GM21381 (cell line): ENCODE results near the gene CLMP.

Experiments used
- ATAC-seq: cut with Tn5 transposase; IDR thresholded peaks from one replicate; pipeline ENCODE4 v1.9.1; 2021; ENCODE audit warnings: mild to moderate bottlenecking, moderate library complexity; ENCODE audit not compliant: unreplicated experiment

The CLMP gene

DNA sequence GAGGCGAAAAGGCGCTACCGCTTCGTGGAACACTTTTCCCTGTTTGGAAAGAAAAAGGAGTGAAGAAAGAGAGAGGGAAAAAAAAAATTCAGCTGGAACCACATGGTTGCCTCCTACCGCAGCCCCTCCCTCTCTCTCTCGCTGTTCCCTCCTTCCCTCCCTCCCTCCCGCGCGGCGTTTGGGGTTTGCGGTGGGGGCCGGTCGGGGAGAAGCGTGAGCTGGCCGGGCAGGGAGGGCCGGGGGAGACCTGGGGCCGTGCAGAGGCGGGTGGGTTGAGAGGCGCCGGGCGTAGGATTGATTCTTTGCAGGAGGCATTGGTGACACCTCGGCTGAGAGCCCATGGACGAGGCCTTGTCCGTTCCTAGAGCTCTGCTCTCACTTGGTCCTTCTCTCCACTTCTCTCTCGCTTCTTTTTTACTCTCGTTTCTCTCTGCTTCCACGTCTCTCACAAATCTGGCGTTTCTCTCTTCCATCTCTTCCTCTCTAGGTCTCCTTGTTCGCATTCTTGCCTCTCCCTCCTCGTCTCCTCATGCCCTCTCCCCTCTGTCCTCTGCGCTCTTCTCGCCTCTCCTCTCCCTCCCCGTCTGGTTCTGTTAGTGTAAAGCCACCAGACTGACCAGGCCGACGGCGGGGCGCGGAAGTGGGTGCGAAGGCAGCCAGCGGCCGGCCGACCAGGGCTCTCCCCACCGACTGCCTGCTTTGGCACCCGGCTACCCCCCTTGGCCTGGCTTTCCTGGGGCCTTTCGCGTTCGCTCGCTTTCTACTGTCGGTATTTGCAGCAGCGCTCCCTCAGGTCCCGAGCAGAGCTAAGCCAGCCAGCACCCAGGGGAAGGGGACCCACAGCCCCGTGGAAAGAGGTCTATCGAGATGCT, at the start of gene CLMP:
TSS of gene CLMP (minus strand) at position 61 of the 872 bp plus-strand sequence. CDS start 308 bp downstream, outside the sequence.
- no peak for ATAC-seq

DNA sequence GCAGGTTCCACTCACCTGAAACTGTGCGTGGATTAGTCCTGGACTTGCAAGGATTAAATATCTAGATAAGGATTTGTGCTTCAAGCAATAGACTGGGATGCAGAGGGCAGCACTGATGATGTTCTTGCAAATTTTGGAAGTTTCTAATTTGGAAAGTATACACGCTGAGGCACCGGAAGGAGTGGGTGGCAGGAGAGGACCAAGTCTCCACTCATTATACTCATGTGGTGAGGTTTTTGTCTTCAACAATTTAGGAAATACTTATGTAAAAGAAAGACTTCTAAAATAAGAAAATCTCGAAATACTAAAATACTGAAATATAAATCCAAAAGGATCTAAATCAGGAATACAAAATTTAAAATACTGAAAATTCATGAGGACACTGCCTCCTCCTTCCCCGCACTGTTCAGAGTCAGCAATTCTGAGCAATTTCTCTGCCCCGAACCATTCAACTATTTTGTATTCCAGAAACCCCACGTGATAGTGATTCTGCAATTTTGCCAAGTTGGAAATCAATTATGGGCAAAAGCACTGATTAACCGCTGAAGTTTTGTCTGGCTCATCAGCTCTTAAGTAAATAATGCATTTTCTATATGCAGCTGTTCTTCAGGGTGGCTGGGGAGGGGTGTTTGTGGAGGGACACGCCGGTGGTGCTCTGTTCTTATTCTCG, 47.0 kb upstream of the CLMP start:
- ATAC-seq = no peak

DNA sequence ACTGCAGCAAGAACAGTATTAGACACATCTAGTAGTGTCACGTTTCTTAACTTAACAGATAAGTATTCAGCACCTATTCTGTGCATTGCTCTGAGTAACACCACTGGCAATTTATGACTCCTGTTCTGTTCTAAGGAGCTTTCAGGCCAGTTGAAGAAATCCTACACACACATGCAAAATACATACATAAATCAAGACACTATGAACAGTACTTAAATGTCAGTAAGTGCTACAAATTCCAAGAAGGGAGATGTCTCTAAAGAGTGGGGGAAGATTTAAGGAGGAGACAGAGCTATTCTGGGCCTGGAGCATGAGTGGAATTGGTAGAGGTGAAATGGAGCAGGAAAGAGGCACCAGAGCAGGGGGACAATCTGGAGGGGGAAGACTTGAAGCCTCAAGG, 46.2 kb upstream of the CLMP start:
- no peak for ATAC-seq

- no peak for ATAC-seq
These were observed 44.4 kb upstream of the CLMP start for GRCh38 chr11:123239191-123240150.

- ATAC-seq = no peak
These were observed 43.2 kb upstream of the CLMP start for GRCh38 chr11:123238297-123238696.

DNA sequence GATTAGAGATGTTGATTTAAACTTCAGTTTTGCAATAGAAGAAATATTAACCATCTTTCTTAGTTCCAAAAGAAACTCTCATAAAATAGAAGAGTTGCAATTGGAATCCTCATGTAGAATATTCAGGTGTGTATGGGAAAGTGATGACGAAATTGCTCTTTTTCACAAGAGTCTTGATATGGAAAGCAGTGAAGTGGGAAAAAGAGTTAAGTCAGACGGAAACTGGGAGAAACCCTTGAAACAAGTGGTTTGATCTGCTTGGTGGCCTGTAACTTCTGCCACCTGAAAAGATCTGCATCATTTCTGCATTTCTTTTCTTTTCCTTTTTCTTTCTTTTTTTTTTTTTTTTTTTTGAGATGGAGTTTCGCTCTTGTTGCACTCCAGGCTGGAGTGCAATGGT, 41.8 kb upstream of the CLMP start:
- no peak for ATAC-seq

GRCh38 chr11:123235656-123236261, 40.7 kb upstream of the CLMP start:
- ATAC-seq = no peak

- ATAC-seq = no peak
These were observed 40.1 kb upstream of the CLMP start for GRCh38 chr11:123235117-123235655.

DNA sequence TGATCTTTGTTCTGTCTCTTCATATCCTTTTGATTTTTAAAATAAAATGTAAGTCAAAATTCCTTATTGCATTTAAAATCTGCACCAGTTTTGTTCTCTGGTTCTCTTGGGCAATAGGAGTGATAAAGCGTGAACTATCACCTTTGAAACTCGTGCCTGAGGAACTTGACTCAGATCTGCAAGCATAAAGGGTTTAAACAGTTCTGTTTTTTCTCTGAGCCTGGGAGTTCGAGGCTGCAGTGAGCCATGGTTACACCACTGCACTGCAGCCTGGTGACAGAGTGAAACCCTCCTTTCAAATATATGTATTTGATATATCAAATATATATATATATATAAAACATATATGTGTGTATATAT, 38.9 kb upstream of the CLMP start:
- ATAC-seq = no peak

- peak; percentile 97 for ATAC-seq
These were observed 38.4 kb upstream of the CLMP start for GRCh38 chr11:123233280-123233974.

DNA sequence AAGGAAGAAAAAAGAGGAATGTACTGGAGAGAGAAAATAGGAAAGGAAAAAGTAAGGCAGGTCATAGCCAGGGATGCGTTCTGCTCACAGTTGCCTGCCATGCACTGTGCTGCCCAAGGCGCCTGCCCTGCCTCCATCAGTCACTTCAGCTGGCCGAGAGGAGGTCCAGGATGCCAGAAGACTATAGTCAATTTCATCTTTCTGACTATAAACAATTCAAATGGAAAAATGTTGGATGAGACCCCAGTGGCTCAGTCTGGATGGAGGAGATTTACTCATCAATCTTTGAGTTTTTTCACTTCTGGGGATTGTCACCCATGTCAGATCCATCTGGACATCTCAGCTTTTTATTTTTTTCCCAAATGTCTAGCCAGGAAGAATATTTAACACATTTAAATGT, 36.7 kb upstream of the CLMP start:
- no peak for ATAC-seq

DNA sequence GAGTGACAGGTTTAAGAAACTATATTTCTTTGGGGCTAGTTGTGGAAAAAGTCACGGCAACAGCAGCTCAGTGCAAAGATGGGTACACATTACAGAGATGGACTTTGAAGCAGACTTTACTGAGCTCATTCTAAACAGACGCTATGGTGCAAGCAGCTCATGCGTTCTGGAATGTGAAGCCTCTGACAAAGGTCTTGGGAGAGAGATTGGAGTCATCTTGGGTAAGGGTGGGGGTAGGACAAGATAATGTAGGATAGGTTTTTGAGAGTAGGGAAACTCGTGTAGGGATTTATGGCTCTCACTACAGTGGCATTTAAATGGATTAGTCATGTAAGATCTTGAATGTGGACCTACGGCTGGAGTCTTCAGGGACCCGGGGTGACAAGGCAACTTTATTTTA, 36.2 kb upstream of the CLMP start:
- ATAC-seq = no peak

GRCh38 chr11:123230346-123230745, 35.3 kb upstream of the CLMP start:
- ATAC-seq = no peak

DNA sequence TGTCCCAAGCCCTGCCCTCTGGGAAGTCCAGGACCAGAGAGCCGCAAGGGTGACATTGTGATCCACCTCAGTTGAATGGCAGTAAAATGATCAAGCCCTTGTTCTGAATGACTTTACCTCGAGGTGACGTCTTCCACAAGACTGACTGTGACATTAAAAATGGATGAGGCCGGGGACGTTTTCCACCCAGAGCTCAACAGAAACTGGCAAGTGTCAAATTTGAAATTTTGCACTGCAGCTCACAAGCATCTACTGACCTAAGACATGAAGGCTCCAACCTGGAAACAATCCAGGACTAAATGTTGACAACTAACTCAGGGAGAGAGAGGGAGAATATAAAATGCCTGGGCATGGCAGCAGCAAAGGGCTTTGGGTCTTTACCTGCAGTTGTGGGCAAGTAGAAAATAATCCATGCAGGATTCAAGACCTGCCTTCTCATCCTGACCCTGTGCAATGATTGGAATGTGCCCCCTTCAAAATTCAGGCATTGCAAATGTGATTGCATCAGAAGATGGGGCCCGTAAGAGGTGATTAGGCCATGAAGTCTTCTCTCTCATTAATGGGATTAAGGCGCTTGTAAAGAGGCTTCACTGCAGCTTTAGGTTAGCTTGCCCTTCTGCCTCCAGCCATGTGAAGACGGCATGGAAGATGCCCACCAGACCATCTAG, 33.6 kb upstream of the CLMP start:
- no peak for ATAC-seq

DNA sequence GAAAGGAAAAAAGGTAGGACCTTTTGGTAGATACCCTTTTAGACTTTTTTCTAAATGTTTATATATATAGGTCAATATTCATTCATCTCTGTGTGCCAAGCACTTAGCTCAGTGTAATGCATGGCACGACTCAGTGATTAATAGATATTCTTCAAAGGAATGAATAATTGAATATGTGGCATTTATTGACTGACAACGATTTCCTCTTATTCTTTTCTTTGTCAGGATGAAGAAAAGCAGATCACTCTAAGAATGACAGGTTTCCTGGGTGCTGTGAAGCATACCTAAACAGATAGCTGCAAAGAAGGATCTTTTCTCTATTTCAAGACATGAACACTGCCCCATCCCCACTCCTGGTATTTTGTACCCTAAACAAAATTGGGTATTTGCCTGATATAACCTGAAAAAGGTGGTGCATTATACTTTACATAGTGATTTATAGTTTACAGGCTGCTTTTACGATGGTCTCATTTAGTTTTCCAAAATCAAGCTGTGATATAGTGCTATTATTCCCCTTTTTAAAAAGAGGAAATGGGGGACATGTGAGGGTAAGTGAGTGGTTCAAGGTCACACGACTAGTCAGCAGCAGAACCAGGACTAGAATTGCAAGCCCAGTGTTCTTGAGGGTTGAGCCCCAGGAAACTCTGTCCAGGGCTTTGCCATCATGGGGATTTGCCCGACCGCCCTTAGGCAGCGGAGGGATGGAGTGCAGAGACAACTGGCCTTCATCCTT, 32.9 kb upstream of the CLMP start:
- ATAC-seq = no peak

- ATAC-seq = no peak
These were observed 26.5 kb upstream of the CLMP start for GRCh38 chr11:123221584-123221983.

- ATAC-seq = no peak
These were observed 26.1 kb upstream of the CLMP start for GRCh38 chr11:123221096-123221561.

- ATAC-seq = no peak
These were observed 24.1 kb upstream of the CLMP start for GRCh38 chr11:123219066-123219690.
